IMR-90 (cell line): ENCODE results near the gene RBP5. TPM values are rescaled to one million over a fixed set of nuclear protein-coding genes. Genes with fewer than 3 reads are reported as not detected.

ENCODE experiments used
- ATAC-seq: fragments of 200-7000 bp; cut with Tn5 transposase; 2 replicates; pipeline ENCODE4 v1.9.1; 2020; ENCODE audit warnings: low read depth, mild to moderate bottlenecking, moderate library complexity
- BruUV-seq: library from RNA; stranded (reverse); fragments of 400-500 nt; replicated peaks from 2 replicates; lab custom pipeline; 2021; lab: Mats Ljungman, UMichigan
- CTCF ChIA-PET: fragments of 300-600 bp; formaldehyde crosslinking; extraction: SDS; loops from one replicate; lab custom pipeline; 2021; ENCODE audit warnings: antibody characterized with exemption; lab: Yijun Ruan, JAX
- POLR2A ChIA-PET: fragments of 300-600 bp; sonication (Branson Sonifier 250); formaldehyde crosslinking; loops from one replicate; lab custom pipeline; 2022; ENCODE audit warnings: antibody characterized with exemption; ENCODE audit not compliant: unreplicated experiment; lab: Charles Lee
- DNase-seq: peaks from one replicate; pipeline ENCODE4 v3.0.0; 2013
- H2AFZ ChIP-seq: replicated peaks from 2 replicates; pipeline ENCODE3; 2013; ENCODE audit warnings: low read length, mild to moderate bottlenecking; ENCODE audit not compliant: poor library complexity
- H2AK5ac ChIP-seq: 2 replicates; pipeline ENCODE4 v1.6.1; 2013; ENCODE audit warnings: low read depth, low read length, inconsistent platforms
- H2AK9ac ChIP-seq: replicated peaks from 2 replicates; pipeline ENCODE3; 2013; ENCODE audit warnings: mild to moderate bottlenecking, low read depth, low read length, moderate library complexity; ENCODE audit not compliant: poor library complexity
- H2BK120ac ChIP-seq: 2 replicates; pipeline ENCODE4 v1.6.1; 2013; ENCODE audit warnings: low read depth, low read length, inconsistent platforms
- H2BK15ac ChIP-seq: 3 replicates; pipeline ENCODE4 v1.6.1; 2013; ENCODE audit warnings: low read depth, low read length, inconsistent platforms
- H2BK20ac ChIP-seq: 2 replicates; pipeline ENCODE4 v1.6.1; 2013; ENCODE audit warnings: low read depth, mild to moderate bottlenecking, inconsistent platforms, low read length, moderate library complexity
- H2BK5ac ChIP-seq: 2 replicates; pipeline ENCODE4 v1.6.1; 2013; ENCODE audit warnings: mild to moderate bottlenecking, low read depth, low read length, inconsistent platforms; ENCODE audit not compliant: poor library complexity, severe bottlenecking
- H3K14ac ChIP-seq: replicated peaks from 2 replicates; pipeline ENCODE4 v1.6.1; 2013; ENCODE audit warnings: low read depth, low read length, inconsistent platforms
- H3K18ac ChIP-seq: 2 replicates; pipeline ENCODE4 v1.6.1; 2013; ENCODE audit warnings: low read depth, low read length, control low read depth
- H3K23ac ChIP-seq: 2 replicates; pipeline ENCODE4 v1.6.1; 2013; ENCODE audit warnings: low read depth, low read length, inconsistent platforms
- H3K27ac ChIP-seq: 2 replicates; pipeline ENCODE4 v1.5.1; 2013; ENCODE audit warnings: mild to moderate bottlenecking, control low read depth, low read length; ENCODE audit not compliant: insufficient read depth
- H3K27me3 ChIP-seq: 2 replicates; pipeline ENCODE4 v1.6.1; 2013; ENCODE audit warnings: low read length; ENCODE audit not compliant: control insufficient read depth, insufficient read depth
- H3K36me3 ChIP-seq: 2 replicates; pipeline ENCODE4 v1.6.1; 2013; ENCODE audit warnings: low read length, mixed read lengths; ENCODE audit not compliant: control insufficient read depth, insufficient read depth
- H3K4ac ChIP-seq: 2 replicates; pipeline ENCODE4 v1.6.1; 2013; ENCODE audit warnings: low read depth, low read length, inconsistent platforms
- H3K4me1 ChIP-seq: 2 replicates; pipeline ENCODE4 v1.6.1; 2013; ENCODE audit warnings: low read length, mixed read lengths; ENCODE audit not compliant: control insufficient read depth, insufficient read depth
- H3K4me2 ChIP-seq: 2 replicates; pipeline ENCODE4 v1.6.1; 2013; ENCODE audit warnings: low read depth, mild to moderate bottlenecking, control low read depth, low read length, moderate library complexity
- H3K4me3 ChIP-seq: 2 replicates; pipeline ENCODE4 v1.5.1; 2013; ENCODE audit warnings: low read depth, mild to moderate bottlenecking, control low read depth, low read length, moderate library complexity; ENCODE audit not compliant: insufficient read depth
- H3K56ac ChIP-seq: 2 replicates; pipeline ENCODE4 v1.6.1; 2013; ENCODE audit warnings: low read length, inconsistent platforms; ENCODE audit not compliant: insufficient read depth; ENCODE audit errors: extremely low read depth
- H3K79me1 ChIP-seq, 2 experiments: 2 replicates each; pipeline ENCODE4 v1.6.1; 2013; ENCODE audit warnings: low read length in 2 of 2, inconsistent platforms in 1 of 2, low read depth in 1 of 2
- H3K9ac ChIP-seq: 2 replicates; pipeline ENCODE4 v1.6.1; 2013; ENCODE audit warnings: low read depth, low read length, control low read depth
- H3K9me1 ChIP-seq: 2 replicates; pipeline ENCODE4 v1.6.1; 2013; ENCODE audit warnings: low read length, inconsistent platforms; ENCODE audit not compliant: insufficient read depth
- H3K9me3 ChIP-seq: 2 replicates; pipeline ENCODE4 v1.6.1; 2013; ENCODE audit warnings: low read length; ENCODE audit not compliant: control insufficient read depth, insufficient read depth
- H4K20me1 ChIP-seq: 2 replicates; pipeline ENCODE4 v1.6.1; 2013; ENCODE audit warnings: low read length, inconsistent platforms; ENCODE audit not compliant: insufficient read depth
- H4K5ac ChIP-seq: 2 replicates; pipeline ENCODE4 v1.6.1; 2013; ENCODE audit warnings: mild to moderate bottlenecking, low read depth, low read length, control low read depth
- H4K8ac ChIP-seq, 2 experiments: 2 replicates each; pipeline ENCODE4 v1.6.1; 2013; ENCODE audit warnings: low read depth in 2 of 2, low read length in 2 of 2, control low read depth in 1 of 2, inconsistent platforms in 1 of 2
- H4K91ac ChIP-seq: 2 replicates; pipeline ENCODE4 v1.6.1; 2013; ENCODE audit warnings: low read depth, low read length, inconsistent platforms; ENCODE audit not compliant: insufficient read depth
- BHLHE40 ChIP-seq: fragments of 150-350 bp; IDR thresholded peaks from 2 replicates; pipeline ENCODE4 v1.6.1; 2016; ENCODE audit warnings: mild to moderate bottlenecking, low read depth, low read length
- CHD1 ChIP-seq: IDR thresholded peaks from 2 replicates; pipeline ENCODE4 v1.6.1; 2012; ENCODE audit warnings: low read depth, low read length, improper control_type of control experiment
- FOS ChIP-seq: fragments of 150-350 bp; IDR thresholded peaks from 2 replicates; pipeline ENCODE4 v1.6.1; 2016; ENCODE audit warnings: low read depth, low read length
- MAFK ChIP-seq: IDR thresholded peaks from 2 replicates; pipeline ENCODE4 v1.6.1; 2012; ENCODE audit warnings: low read depth, low read length, improper control_type of control experiment
- NFE2L2 ChIP-seq: fragments of 150-350 bp; IDR thresholded peaks from 2 replicates; pipeline ENCODE4 v1.6.1; 2016; ENCODE audit warnings: low read depth, mild to moderate bottlenecking, low read length
- RAD21 ChIP-seq: IDR thresholded peaks from 2 replicates; pipeline ENCODE4 v1.6.1; 2012; ENCODE audit warnings: low read length, improper control_type of control experiment
- RCOR1 ChIP-seq: IDR thresholded peaks from 2 replicates; pipeline ENCODE4 v1.6.1; 2012; ENCODE audit warnings: mild to moderate bottlenecking, low read length, improper control_type of control experiment; ENCODE audit not compliant: insufficient replicate concordance
- WGBS, 2 experiments: methylation state at CpG; one replicate each; pipeline versions ENCODE4 v1.1.5 to v1.1.7; 2013; ENCODE audit warnings: missing lambda C conversion rate in 2 of 2; ENCODE audit not compliant: insufficient read length in 1 of 2; ENCODE audit errors: extremely low coverage in 2 of 2; 5-methylcytosine and 5-hydroxymethylcytosine counted together
- dilution Hi-C: fragments of 300-500 bp; cut with HindIII; formaldehyde crosslinking; loops from one replicate; pipeline ENCODE4 v1.14.3; 2018; ENCODE audit warnings: low sequenced_read_pairs; ENCODE audit not compliant: unreplicated experiment
- in situ Hi-C: fragments of 300-500 bp; cut with MboI; formaldehyde crosslinking; loops from 3 replicates; pipeline ENCODE4 v1.14.3; 2019; ENCODE audit warnings: low sequenced_read_pairs, inconsistent platforms, mixed read lengths
- intact Hi-C: fragments of 100-400 bp; cut with micrococcal nuclease; formaldehyde crosslinking; loops from 2 replicates; pipeline ENCODE4 v1.10.0; 2022
- polyA plus RNA-seq, 3 experiments: library from polyadenylated mRNA; depleted of rRNA; stranded (reverse); fragments of >200 nt; gene quantifications; 2 replicates each; pipeline ENCODE4 v1.2.3, GENCODE V29; 2012; ENCODE audit warnings: low replicate concordance in 1 of 3
- total RNA-seq: library from RNA; depleted of rRNA; stranded (reverse); fragments of >200 nt; gene quantifications from 2 replicates; pipeline ENCODE4 v1.2.3, GENCODE V29; 2012

RBP5 gene
- total and polyA plus RNA-seq, 2 of the 4 experiments (the other 2 are of a cell fraction), result 0.15 TPM; not detected in 1

- H2BK5ac ChIP-seq, result no peak overlapping the region
- no peak overlapping the region for H3K4me2 ChIP-seq
- intact Hi-C loops, result no loop called here
- no peak overlapping the region for H3K56ac ChIP-seq
- no peak overlapping the region for H4K8ac ChIP-seq
- H2AFZ ChIP-seq, result no peak overlapping the region
- no peak overlapping the region for H4K5ac ChIP-seq
- H2AK9ac ChIP-seq, result no peak overlapping the region
- no peak overlapping the region for H2AK5ac ChIP-seq
- no peak overlapping the region for H2BK120ac ChIP-seq
- no peak for DNase-seq
- 85% methylated on average over 2 of the region's 3 CpGs; no CpG with 5 or more reads in 1 of the 2 experiments for WGBS, 2 experiments
- no peak overlapping the region for H3K4ac ChIP-seq
- no peak overlapping the region for H3K27ac ChIP-seq
- TF ChIP-seq NFE2L2 (no peak), RAD21 (no peak), FOS (no peak), MAFK (no peak), CHD1 (no peak), BHLHE40 (no peak), RCOR1 (no peak)
- no peak overlapping the region for H2BK20ac ChIP-seq
- H3K23ac ChIP-seq, result no peak overlapping the region
- peaks cover 12% of the 10 kb centered on the region; the same call in 1 of the 2 replicates for H3K9me1 ChIP-seq
- peaks cover 24% of the 10 kb centered on the region for H3K36me3 ChIP-seq
- H3K18ac ChIP-seq, result no peak overlapping the region
- H3K9ac ChIP-seq, result no peak overlapping the region
- no peak overlapping the region for H2BK15ac ChIP-seq
- H3K4me3 ChIP-seq, result no peak overlapping the region
- ATAC-seq, result no peak
- H4K91ac ChIP-seq, result no peak overlapping the region
- no peaks in the 10 kb centered on the region for H3K27me3 ChIP-seq
- H3K79me1 ChIP-seq, result peaks cover 17 to 29% of the 10 kb centered on the region in 2 experiments
- H4K20me1 ChIP-seq, result peaks cover 4% of the 10 kb centered on the region
- POLR2A ChIA-PET, result no interaction called here
- BruUV-seq, result no TSS peak
- H3K14ac ChIP-seq, result no peak overlapping the region
- CTCF ChIA-PET, result no interaction called here
- H3K9me3 ChIP-seq, result no peaks in the 10 kb centered on the region
- H3K4me1 ChIP-seq, result peaks cover 4% of the 10 kb centered on the region; the same call in 1 of the 2 replicates
- dilution Hi-C loops, result no loop called here
- in situ Hi-C loops, result no loop called here
Measured at GRCh38 chr12:7102582-7102981, 26.1 kb downstream of the RBP5 start.
